Motor neuron (in vitro differentiated cells): ENCODE results near the gene BCAS1. TPM values are rescaled to one million over a fixed set of nuclear protein-coding genes. Genes with fewer than 3 reads are reported as not detected.
A peak's percentile ranks its signal among the peaks of the same experiment; 100 is the strongest.

Experiments
- ATAC-seq, 8 experiments: fragments of 200-7000 bp; cut with Tn5 transposase; replicated peaks in 6 of 8; 2 replicates each; pipeline ENCODE4 v1.8.0; 2021; ENCODE audit warnings: mild to moderate bottlenecking in 8 of 8, moderate library complexity in 8 of 8
- H3K27ac ChIP-seq, 2 donors: fragments of 250-450 bp; sonication (Bioruptor Pico); 2 replicates each; pipeline ENCODE4 v1.9.0; 2021; ENCODE audit warnings: antibody characterized with exemption in 2 of 2, mild to moderate bottlenecking in 2 of 2, moderate library complexity in 1 of 2
- H3K4me1 ChIP-seq, 2 donors: fragments of 250-450 bp; sonication (Bioruptor Pico); replicated peaks in 1 of 2; 2 replicates each; pipeline ENCODE4 v1.6.1; 2021; ENCODE audit warnings: antibody characterized with exemption in 2 of 2, mild to moderate bottlenecking in 2 of 2, moderate library complexity in 1 of 2
- H3K4me3 ChIP-seq, 5 donors: fragments of 250-450 bp; sonication (Bioruptor Pico); 2 replicates each; pipeline ENCODE4 v1.9.0; 2021; ENCODE audit warnings: antibody characterized with exemption in 5 of 5, mild to moderate bottlenecking in 5 of 5, moderate library complexity in 4 of 5
- WGBS, 10 experiments: fragments of 450-650 bp; shearing (Covaris generic); methylation state at CpG; one replicate each; pipeline ENCODE4 v1.0.0; 2022; 5-methylcytosine and 5-hydroxymethylcytosine counted together
- in situ Hi-C, 9 experiments: fragments of 400-800 bp; cut with MboI; loops; one replicate each; pipeline ENCODE4 v1.15.0; 2021; ENCODE audit warnings: low sequenced_read_pairs in 9 of 9, low pct_unique_long_range_greater_than_20kb in 2 of 9; ENCODE audit not compliant: unreplicated experiment in 9 of 9
- total RNA-seq, 8 experiments: library from RNA; unstranded; fragments of 300-600 nt; gene quantifications; 2 replicates each; pipeline versions ENCODE4 v1.2.3 to v1.2.4, GENCODE V29; 2022

The BCAS1 gene
- total RNA-seq, 8 experiments from 2014 or later, result 0.05 to 1.3 (median 0.28) TPM

- Histone ChIP-seq H3K4me1 (peaks cover 31 to 33% of the 10 kb centered on the region in 2 donors), H3K27ac (no peak overlapping the region), H3K4me3 (no peak overlapping the region)
- whole genome bisulfite sequencing, 10 experiments, result 7 to 57% (median 35%) methylated on average over 3 to 11 of the region's 11 CpGs
- no peak for ATAC-seq
- in situ Hi-C loops, result loop anchor here in 7 of 9 experiments (10.0 to 25.0 kb wide), 3 partner anchors 356 to 381 kb away; partner anchors contain the start of gene ZNF217 (in 5 of the 7)
Observed at GRCh38 chr20:53943522-53944291, 126.7 kb downstream of the BCAS1 start.

GRCh38 chr20:53942973-53943372, 127.4 kb downstream of the BCAS1 start:
- Histone ChIP-seq H3K4me3 (no peak overlapping the region), H3K4me1 (peaks cover 31 to 33% of the 10 kb centered on the region in 2 donors), H3K27ac (no peak overlapping the region)
- in situ Hi-C loops, result loop anchor here in 7 of 9 experiments (10.0 to 25.0 kb wide), 3 partner anchors 356 to 381 kb away; partner anchors contain the start of gene ZNF217 (in 5 of the 7)
- 80 to 100% (median 97%) methylated on average over 1 to 3 of the region's 3 CpGs; no CpG with 5 or more reads in 4 of the 10 experiments for WGBS, 10 experiments
- no peak for ATAC-seq

- in situ Hi-C loops, result loop anchor here in 7 of 9 experiments (10.0 to 25.0 kb wide), 3 partner anchors 355 to 380 kb away; partner anchors contain the start of gene ZNF217 (in 5 of the 7)
Observed at GRCh38 chr20:53942472-53942816, 128.0 kb downstream of the BCAS1 start.

GRCh38 chr20:53941680-53942471, 128.5 kb downstream of the BCAS1 start:
- WGBS, 10 experiments, result 52 to 100% (median 88%) methylated on average over 1 to 6 of the region's 7 CpGs; no CpG with 5 or more reads in 1 of the 10 experiments
- no peak overlapping the region for H3K4me3 ChIP-seq
- peak in 2 of 8 experiments; percentile 11 for ATAC-seq

More at GRCh38 chr20:53942472-53942816, 128.0 kb downstream of the BCAS1 start:
- no peak overlapping the region for H3K27ac ChIP-seq
- H3K4me3 ChIP-seq, result no peak overlapping the region
- ATAC-seq, result no peak
- H3K4me1 ChIP-seq, result peaks cover 31 to 33% of the 10 kb centered on the region in 2 donors
- WGBS, 10 experiments, result 31 to 100% (median 69%) methylated on average over 1 to 5 of the region's 6 CpGs; no CpG with 5 or more reads in 1 of the 10 experiments

GRCh38 chr20:53940907-53941545, 129.4 kb downstream of the BCAS1 start:
- in situ Hi-C loops, result loop anchor here in 7 of 9 experiments (10.0 to 25.0 kb wide), 3 partner anchors 354 to 379 kb away; partner anchors contain the start of gene ZNF217 (in 5 of the 7)
- peak; percentile 4 to 72 (median 43) for ATAC-seq

More at GRCh38 chr20:53941680-53942471, 128.5 kb downstream of the BCAS1 start:
- Histone ChIP-seq H3K27ac (peak overlapping the region; percentile 26 to 55), H3K4me1 (peaks cover 31 to 33% of the 10 kb centered on the region in 2 donors)
- in situ Hi-C loops, result loop anchor here in 7 of 9 experiments (10.0 to 25.0 kb wide), 3 partner anchors 355 to 380 kb away; partner anchors contain the start of gene ZNF217 (in 5 of the 7)

GRCh38 chr20:53940360-53940702, 130.1 kb downstream of the BCAS1 start:
- 0 to 37% (median 8%) methylated on average over 1 to 7 of the region's 7 CpGs; no CpG with 5 or more reads in 1 of the 10 experiments for WGBS, 10 experiments
- Histone ChIP-seq H3K4me1 (peaks cover 31 to 33% of the 10 kb centered on the region in 2 donors), H3K27ac (peak overlapping the region; percentile 5 to 55), H3K4me3 (peak overlapping the region; percentile 9 to 30 (median 21))
- ATAC-seq, result peak; percentile 6 to 67 (median 50)
- in situ Hi-C loops, result loop anchor here in 7 of 9 experiments (10.0 to 25.0 kb wide), 3 partner anchors 353 to 378 kb away; partner anchors contain the start of gene ZNF217 (in 5 of the 7)

More at GRCh38 chr20:53940907-53941545, 129.4 kb downstream of the BCAS1 start:
- Histone ChIP-seq H3K4me1 (peaks cover 31 to 33% of the 10 kb centered on the region in 2 donors), H3K4me3 (peak overlapping the region in 4 of 5 donors; percentile 17 to 30 (median 22)), H3K27ac (peak overlapping the region; percentile 5 to 55)
- 0 to 80% (median 10%) methylated on average over 1 to 6 of the region's 6 CpGs; no CpG with 5 or more reads in 2 of the 10 experiments for WGBS, 10 experiments

GRCh38 chr20:53939572-53940359, 130.6 kb downstream of the BCAS1 start:
- peak; percentile 73 to 87 (median 86) for ATAC-seq
- peak overlapping the region; percentile 5 to 55 for H3K27ac ChIP-seq
- H3K4me3 ChIP-seq, result peak overlapping the region in 4 of 5 donors; percentile 17 to 30 (median 22)
- peaks cover 33% of the 10 kb centered on the region in 2 donors for H3K4me1 ChIP-seq
- 3 to 30% (median 18%) methylated on average over 2 to 7 of the region's 7 CpGs for WGBS, 10 experiments
- in situ Hi-C loops, result loop anchor here in 7 of 9 experiments (10.0 to 25.0 kb wide), 3 partner anchors 352 to 377 kb away; partner anchors contain the start of gene ZNF217 (in 5 of the 7)

GRCh38 chr20:53939190-53939571, 131.2 kb downstream of the BCAS1 start:
- in situ Hi-C loops, result loop anchor here in 6 of 9 experiments (25.0 kb wide), 2 partner anchors 352 to 377 kb away; partner anchors contain the start of gene ZNF217 (in 5 of the 6)
- ATAC-seq, result no peak
- WGBS, 10 experiments, result 0 to 100% (median 93%) methylated on average over 1 to 3 of the region's 3 CpGs; no CpG with 5 or more reads in 1 of the 10 experiments
- no peak overlapping the region for H3K27ac ChIP-seq
- no peak overlapping the region for H3K4me3 ChIP-seq
- H3K4me1 ChIP-seq, result peaks cover 33 to 38% of the 10 kb centered on the region in 2 donors

- peaks cover 33 to 36% of the 10 kb centered on the region in 2 donors for H3K4me1 ChIP-seq
- H3K27ac ChIP-seq, result no peak overlapping the region
- in situ Hi-C loops, result loop anchor here in 6 of 9 experiments (25.0 kb wide), 2 partner anchors 351 to 376 kb away; partner anchors contain the start of gene ZNF217 (in 5 of the 6)
- no peak for ATAC-seq
- WGBS, 10 experiments, result 88 to 100% (median 100%) methylated on average over 1 of the region's 1 CpG; no CpG with 5 or more reads in 4 of the 10 experiments
- H3K4me3 ChIP-seq, result no peak overlapping the region
Observed at GRCh38 chr20:53938739-53939138, 131.7 kb downstream of the BCAS1 start.

- no peak for ATAC-seq
- Histone ChIP-seq H3K27ac (no peak overlapping the region), H3K4me1 (peaks cover 30 to 32% of the 10 kb centered on the region in 2 donors), H3K4me3 (no peak overlapping the region)
- in situ Hi-C loops, result loop anchor here in 6 of 9 experiments (25.0 kb wide), 2 partner anchors 351 to 376 kb away; partner anchors contain the start of gene ZNF217 (in 5 of the 6)
- WGBS, 10 experiments, result 79 to 100% (median 99%) methylated on average over 1 to 5 of the region's 5 CpGs
Observed at GRCh38 chr20:53937929-53938367, 132.4 kb downstream of the BCAS1 start.

GRCh38 chr20:53937339-53937741, 133.1 kb downstream of the BCAS1 start:
- 88 to 100% (median 96%) methylated on average over 1 to 5 of the region's 5 CpGs; no CpG with 5 or more reads in 1 of the 10 experiments for WGBS, 10 experiments
- Histone ChIP-seq H3K27ac (no peak overlapping the region), H3K4me3 (no peak overlapping the region), H3K4me1 (peaks cover 26% of the 10 kb centered on the region in 2 donors)
- in situ Hi-C loops, result loop anchor here in 6 of 9 experiments (25.0 kb wide), 2 partner anchors 350 to 375 kb away; partner anchors contain the start of gene ZNF217 (in 5 of the 6)
- no peak for ATAC-seq
